NCI-H1048 (cell line): ENCODE measurements around the gene MYNN.

ENCODE experiments used
- DNase-seq: peaks from one replicate; lab custom pipeline; 2025; lab: John Stamatoyannopoulos, UW

Gene MYNN

GRCh38 chr3:169777822-169778221 is 4.6 kb downstream of the MYNN start:
- DNase-seq, result no peak

GRCh38 chr3:169780742-169781141 is 7.5 kb downstream of the MYNN start:
- DNase-seq, result no peak

GRCh38 chr3:169781209-169781855 is 8.1 kb downstream of the MYNN start:
- DNase-seq, result no peak

GRCh38 chr3:169787120-169787519 is 13.9 kb downstream of the MYNN start:
- no peak for DNase-seq

GRCh38 chr3:169787791-169788190 is 14.6 kb downstream of the MYNN start:
- DNase-seq, result no peak

GRCh38 chr3:169790219-169790618 is 17.0 kb downstream of the MYNN start:
- no peak for DNase-seq

- no peak for DNase-seq
Measured at GRCh38 chr3:169790687-169791429, 17.7 kb downstream of the MYNN start.

GRCh38 chr3:169792359-169792758 is 19.2 kb downstream of the MYNN start:
- DNase-seq, result no peak

GRCh38 chr3:169804681-169805080 is 31.5 kb downstream of the MYNN start:
- DNase-seq, result no peak

GRCh38 chr3:169809230-169809795 is 36.1 kb downstream of the MYNN start:
- DNase-seq, result no peak

- DNase-seq, result no peak
Measured at GRCh38 chr3:169811631-169812331, 38.6 kb downstream of the MYNN start.

- DNase-seq, result no peak
Measured at GRCh38 chr3:169812332-169813235, 39.4 kb downstream of the MYNN start, which contains the start of the genes LRRC34 and LRRIQ4. Gene LRRC34 (minus strand): TSS chr3:169812904. CDS start chr3:169812548, 356 bp downstream. Gene LRRIQ4 (plus strand): TSS chr3:169812870. CDS start chr3:169821922, 9,052 bp downstream.

GRCh38 chr3:169813278-169813677 is 40.1 kb downstream of the MYNN start:
- DNase-seq, result no peak

- no peak for DNase-seq
Measured at GRCh38 chr3:169813757-169814517, 40.7 kb downstream of the MYNN start.

- no peak for DNase-seq
Measured at GRCh38 chr3:169815590-169816150, 42.5 kb downstream of the MYNN start.

GRCh38 chr3:169818316-169818715 is 45.1 kb downstream of the MYNN start:
- DNase-seq, result no peak

GRCh38 chr3:169822091-169822490 is 48.9 kb downstream of the MYNN start:
- no peak for DNase-seq

- DNase-seq, result no peak
Measured at GRCh38 chr3:169822540-169822939, 49.3 kb downstream of the MYNN start.

GRCh38 chr3:169822983-169823382 is 49.8 kb downstream of the MYNN start:
- DNase-seq, result no peak

GRCh38 chr3:169825316-169825715 is 52.1 kb downstream of the MYNN start:
- DNase-seq, result no peak
